DMS153 treated with DMSO at 0.1 percent for 48 hours (cell line): ENCODE results near the gene SLC38A6.

Experiments used
- DNase-seq: peaks from one replicate; lab custom pipeline; 2025; ENCODE audit not compliant: unreplicated experiment; lab: John Stamatoyannopoulos, UW

Gene SLC38A6

GRCh38 chr14:61101803-61102548 lies 120.9 kb downstream of the SLC38A6 start:
- no peak for DNase-seq
